Hematopoietic multipotent progenitor cell (in vitro differentiated cells): ENCODE measurements around the gene THEM5. TPM values are rescaled to one million over a fixed set of nuclear protein-coding genes. Genes with fewer than 3 reads are reported as not detected.

Experiments
- DNase-seq, 3 donors: peaks; one replicate each; pipeline ENCODE4 v3.0.0-alpha.2; 2011 to 2015; ENCODE audit warnings: low read depth in 2 of 3, low spot score in 2 of 3
- small RNA-seq: library from RNA; depleted of rRNA; stranded (forward); fragments of <200 nt; gene quantifications from one replicate; pipeline ENCODE3, GENCODE V24; 2012
- total RNA-seq: library from RNA; depleted of rRNA; stranded (reverse); fragments of >200 nt; gene quantifications from one replicate; pipeline ENCODE4 v1.2.3, GENCODE V29; 2012

Gene THEM5
- total RNA-seq, 1 donor = not detected

- DNase-seq = no peak
Observed at GRCh38 chr1:151803164-151803563, 50.3 kb downstream of the THEM5 start.

GRCh38 chr1:151802372-151802771, 51.1 kb downstream of the THEM5 start:
- no peak for DNase-seq

- no peak for DNase-seq
Observed at GRCh38 chr1:151801846-151802245, 51.7 kb downstream of the THEM5 start.

GRCh38 chr1:151801310-151801820, 52.1 kb downstream of the THEM5 start:
- no peak for DNase-seq

GRCh38 chr1:151800830-151801229, 52.7 kb downstream of the THEM5 start:
- no peak for DNase-seq

GRCh38 chr1:151799179-151800022, 54.1 kb downstream of the THEM5 start:
- DNase-seq = no peak

- DNase-seq = no peak
Observed at GRCh38 chr1:151798571-151798970, 54.9 kb downstream of the THEM5 start.

Small RNA genes lying within 50 kb of the gene (small RNA-seq; reads per million reads assigned to genes)
- not detected for gene RF00019

Other genes with a start within 250 kb of the THEM5 start
- 11.8 TPM for gene SNX27, start 241.7 kb downstream of the THEM5 start, total RNA-seq
- not detected for gene CELF3, start 136.9 kb downstream of the THEM5 start, total RNA-seq
- not detected for gene RIIAD1, start 132.2 kb downstream of the THEM5 start, total RNA-seq
- 70.6 TPM for gene MRPL9, start 90.2 kb downstream of the THEM5 start, total RNA-seq
- 3.5 TPM for gene TDRKH, start 63.2 kb downstream of the THEM5 start, total RNA-seq
- gene LINGO4, start 48.3 kb downstream of the THEM5 start, total RNA-seq = under 0.01 TPM
- 0.54 TPM for gene RORC, start 21.9 kb downstream of the THEM5 start, total RNA-seq
- gene C2CD4D, start 13.9 kb downstream of the THEM5 start, total RNA-seq = not detected
- 18.3 TPM for gene THEM4, start 55.8 kb upstream of the THEM5 start, total RNA-seq
- gene S100A10, start 140.1 kb upstream of the THEM5 start, total RNA-seq = 12.1 TPM
- gene S100A11, start 183.3 kb upstream of the THEM5 start, total RNA-seq = 34.7 TPM
- gene TCHHL1, start 235.4 kb upstream of the THEM5 start, total RNA-seq = not detected